ENCODE data around the gene OOSP4A.

DNA sequence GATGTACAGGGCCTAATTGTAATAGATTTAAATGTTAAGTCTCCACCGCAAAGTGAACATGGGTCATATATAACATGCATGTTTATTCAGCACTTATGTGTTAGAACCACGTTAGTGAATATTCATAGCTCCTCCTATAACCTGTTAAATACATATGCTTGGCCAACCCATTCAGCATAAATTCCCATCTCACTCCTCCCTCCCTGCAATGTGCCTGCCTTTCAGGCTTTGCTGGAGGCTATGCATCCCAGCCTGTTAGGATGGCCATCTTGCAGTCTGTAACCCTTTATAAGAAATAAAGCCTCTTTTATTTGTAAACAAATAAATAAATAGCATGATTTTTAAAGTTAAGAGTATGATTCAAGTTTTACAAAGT, 1.7 kb upstream of the OOSP4A start:
- TF ChIP-seq, protein P1, sequence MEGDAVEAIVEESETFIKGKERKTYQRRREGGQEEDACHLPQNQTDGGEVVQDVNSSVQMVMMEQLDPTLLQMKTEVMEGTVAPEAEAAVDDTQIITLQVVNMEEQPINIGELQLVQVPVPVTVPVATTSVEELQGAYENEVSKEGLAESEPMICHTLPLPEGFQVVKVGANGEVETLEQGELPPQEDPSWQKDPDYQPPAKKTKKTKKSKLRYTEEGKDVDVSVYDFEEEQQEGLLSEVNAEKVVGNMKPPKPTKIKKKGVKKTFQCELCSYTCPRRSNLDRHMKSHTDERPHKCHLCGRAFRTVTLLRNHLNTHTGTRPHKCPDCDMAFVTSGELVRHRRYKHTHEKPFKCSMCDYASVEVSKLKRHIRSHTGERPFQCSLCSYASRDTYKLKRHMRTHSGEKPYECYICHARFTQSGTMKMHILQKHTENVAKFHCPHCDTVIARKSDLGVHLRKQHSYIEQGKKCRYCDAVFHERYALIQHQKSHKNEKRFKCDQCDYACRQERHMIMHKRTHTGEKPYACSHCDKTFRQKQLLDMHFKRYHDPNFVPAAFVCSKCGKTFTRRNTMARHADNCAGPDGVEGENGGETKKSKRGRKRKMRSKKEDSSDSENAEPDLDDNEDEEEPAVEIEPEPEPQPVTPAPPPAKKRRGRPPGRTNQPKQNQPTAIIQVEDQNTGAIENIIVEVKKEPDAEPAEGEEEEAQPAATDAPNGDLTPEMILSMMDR (IDR thresholded peaks at IDR 0.05; ENCODE audit: low read length), result no peak
- no peak for TF ChIP-seq EZH2 (IDR thresholded peaks at IDR 0.05; ENCODE audit: borderline replicate concordance, low read length)

Measured in OCI-LY1 (cell line).